Measurements from ENCODE around the gene MAPKAPK5. TPM values are rescaled to one million over a fixed set of nuclear protein-coding genes. Genes with fewer than 3 reads are reported as not detected.

Gene MAPKAPK5
- total RNA-seq, 8 experiments from 2014 or later, result 32.0 to 55.9 (median 41.1) TPM

DNA sequence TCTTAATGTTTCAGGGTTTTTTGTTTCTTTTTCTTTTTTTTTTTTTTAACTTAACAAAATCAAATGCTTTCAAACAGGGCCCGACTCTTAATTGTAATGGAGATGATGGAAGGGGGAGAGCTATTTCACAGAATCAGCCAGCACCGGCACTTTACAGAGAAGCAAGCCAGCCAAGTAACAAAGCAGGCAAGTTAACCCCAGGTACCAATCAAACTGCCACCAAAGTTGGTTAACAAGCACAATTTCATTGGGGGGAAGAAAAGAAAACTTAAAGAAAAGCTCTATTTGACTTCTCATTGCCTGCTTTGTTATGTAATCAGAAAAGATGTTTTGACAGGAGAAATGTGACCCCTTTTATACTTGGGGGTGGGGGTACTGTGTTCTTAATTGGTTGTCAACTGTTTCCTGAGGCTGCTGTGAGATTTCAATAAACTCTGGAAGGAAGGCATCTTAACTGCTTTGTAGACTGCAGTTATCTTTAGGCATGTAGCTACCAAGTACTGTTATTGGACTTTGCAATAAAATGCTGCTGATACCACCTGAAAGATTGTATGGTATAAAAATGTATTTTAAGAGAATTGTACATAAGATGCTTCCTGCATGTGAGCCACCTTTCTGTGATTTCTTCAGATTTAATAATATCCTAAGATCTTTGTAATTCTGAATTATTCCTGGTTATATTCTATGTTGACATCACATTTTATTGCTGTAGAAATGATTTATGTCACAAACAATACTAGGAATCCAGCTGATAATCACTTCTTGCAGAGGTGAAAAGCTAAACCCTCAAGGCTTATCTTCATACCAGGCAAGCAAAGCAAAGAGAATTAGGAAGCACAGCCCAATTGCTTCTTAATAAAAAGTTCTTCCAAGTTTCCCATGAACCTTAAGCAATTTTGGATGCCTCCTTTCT is 26.9 kb downstream of the MAPKAPK5 start:
- in situ Hi-C loops (cut with MboI; ENCODE audit: low pct_unique_long_range_greater_than_20kb in 2 of 9, low sequenced_read_pairs in 9 of 9, unreplicated experiment in 9 of 9), result no loop called here
- Histone ChIP-seq H3K4me3 (no peak overlapping the region), H3K27ac (no peak overlapping the region), H3K4me1 (replicated peaks in 1 of 2) (no peaks in the 10 kb centered on the region)
- WGBS, 10 experiments, result 0 to 100% (median 15%) methylated on average over 1 to 2 of the region's 2 CpGs; no CpG with 5 or more reads in 1 of the 10 experiments
- ATAC-seq (replicated peaks in 6 of 8), result no peak

DNA sequence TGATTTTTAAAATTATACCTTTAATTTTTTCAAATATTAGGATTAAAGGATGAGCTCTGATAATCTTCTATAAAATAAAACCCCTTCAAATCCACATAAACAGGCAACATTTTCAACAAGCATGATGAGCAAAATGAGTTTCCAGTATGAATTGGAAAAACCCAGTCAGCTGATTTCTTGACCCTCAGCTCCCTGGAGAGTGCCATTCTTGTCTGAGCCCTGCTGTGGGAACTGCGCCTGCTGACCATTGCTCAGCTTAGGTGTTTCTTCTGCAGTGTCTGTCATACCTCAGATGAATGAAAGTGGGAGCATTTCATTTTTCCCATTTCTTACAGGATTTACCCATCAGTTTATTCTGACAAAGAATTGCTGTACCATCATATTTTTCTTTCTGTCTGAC is 27.6 kb downstream of the MAPKAPK5 start:
- in situ Hi-C loops (cut with MboI; ENCODE audit: low pct_unique_long_range_greater_than_20kb in 2 of 9, low sequenced_read_pairs in 9 of 9, unreplicated experiment in 9 of 9), result no loop called here
- Histone ChIP-seq H3K4me1 (replicated peaks in 1 of 2) (no peaks in the 10 kb centered on the region), H3K4me3 (no peak overlapping the region), H3K27ac (no peak overlapping the region)
- no peak for ATAC-seq (replicated peaks in 6 of 8)
- 89 to 100% (median 100%) methylated on average over 1 of the region's 1 CpG; no CpG with 5 or more reads in 5 of the 10 experiments for WGBS, 10 experiments

DNA sequence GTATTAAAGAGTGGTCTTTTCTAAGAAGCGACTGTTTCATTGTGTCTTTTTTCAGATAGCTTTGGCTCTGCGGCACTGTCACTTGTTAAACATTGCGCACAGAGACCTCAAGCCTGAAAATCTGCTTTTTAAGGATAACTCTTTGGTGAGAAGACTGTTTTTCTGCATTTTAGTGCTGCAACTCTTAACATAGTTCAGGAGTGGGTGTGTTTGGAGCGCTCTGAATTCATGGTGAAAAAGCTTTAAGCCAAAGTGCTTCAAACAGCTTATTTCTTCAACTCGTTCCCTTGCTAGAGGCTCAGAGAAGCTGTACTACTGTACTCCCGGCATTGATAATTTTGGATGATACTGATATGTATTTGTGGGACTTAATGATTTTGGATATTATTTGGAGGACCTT is 28.2 kb downstream of the MAPKAPK5 start:
- ATAC-seq (replicated peaks in 6 of 8), result no peak
- Histone ChIP-seq H3K27ac (no peak overlapping the region), H3K4me3 (no peak overlapping the region), H3K4me1 (replicated peaks in 1 of 2) (no peaks in the 10 kb centered on the region)
- in situ Hi-C loops (cut with MboI; ENCODE audit: low pct_unique_long_range_greater_than_20kb in 2 of 9, low sequenced_read_pairs in 9 of 9, unreplicated experiment in 9 of 9), result no loop called here
- 86 to 100% (median 94%) methylated on average over 2 to 6 of the region's 6 CpGs for WGBS, 10 experiments

DNA sequence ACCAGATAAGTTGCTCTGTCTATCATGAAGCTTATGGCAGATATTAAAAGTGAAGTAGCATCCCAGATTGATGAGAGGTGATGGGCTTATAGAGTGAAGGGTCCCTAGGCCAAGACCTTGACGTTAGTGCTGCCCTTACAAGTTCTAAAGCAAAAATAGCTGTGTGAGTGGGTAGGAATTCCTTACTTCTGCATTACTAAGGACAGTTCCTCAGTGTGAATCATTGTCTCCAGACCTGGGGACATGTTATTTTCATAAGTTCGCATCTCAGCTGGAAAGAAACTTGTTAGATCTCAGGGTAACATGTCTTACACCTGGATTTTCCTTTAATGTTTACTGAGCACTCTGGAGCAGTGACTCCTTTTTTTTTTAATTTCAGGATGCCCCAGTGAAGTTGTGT is 28.7 kb downstream of the MAPKAPK5 start:
- in situ Hi-C loops (cut with MboI; ENCODE audit: low pct_unique_long_range_greater_than_20kb in 2 of 9, low sequenced_read_pairs in 9 of 9, unreplicated experiment in 9 of 9), result no loop called here

DNA sequence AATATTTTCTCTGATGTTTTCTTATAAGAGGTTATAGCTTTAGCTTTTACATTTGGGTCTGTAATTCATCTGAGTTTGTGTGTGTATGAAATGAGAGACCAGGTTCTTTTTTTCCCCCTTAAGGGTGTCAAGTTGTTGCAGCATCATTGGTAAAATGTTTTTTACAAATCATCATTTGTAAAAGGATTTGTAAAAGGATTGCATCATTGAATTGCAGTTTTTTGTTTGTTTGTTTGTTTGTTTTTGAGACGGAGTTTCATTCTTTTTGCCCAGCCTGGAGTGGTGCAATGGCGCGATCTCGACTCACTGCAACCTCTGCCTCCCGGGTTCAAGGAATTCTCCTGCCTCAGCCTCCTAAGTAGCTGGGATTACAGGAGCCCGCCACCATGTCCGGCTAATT is 31.1 kb downstream of the MAPKAPK5 start:
- 95 to 100% (median 100%) methylated on average over 1 to 5 of the region's 7 CpGs; no CpG with 5 or more reads in 2 of the 10 experiments for WGBS, 10 experiments
- in situ Hi-C loops (cut with MboI; ENCODE audit: low pct_unique_long_range_greater_than_20kb in 2 of 9, low sequenced_read_pairs in 9 of 9, unreplicated experiment in 9 of 9), result no loop called here
- Histone ChIP-seq H3K4me3 (no peak overlapping the region), H3K4me1 (replicated peaks in 1 of 2) (no peaks in the 10 kb centered on the region), H3K27ac (no peak overlapping the region)
- no peak for ATAC-seq (replicated peaks in 6 of 8)

More for the DNA sequence above, 28.7 kb downstream of the MAPKAPK5 start:
- Histone ChIP-seq H3K27ac (no peak overlapping the region), H3K4me1 (replicated peaks in 1 of 2) (no peaks in the 10 kb centered on the region), H3K4me3 (no peak overlapping the region)
- no peak for ATAC-seq (replicated peaks in 6 of 8)
- 50 to 100% (median 100%) methylated on average over 1 of the region's 2 CpGs; no CpG with 5 or more reads in 2 of the 10 experiments for WGBS, 10 experiments

DNA sequence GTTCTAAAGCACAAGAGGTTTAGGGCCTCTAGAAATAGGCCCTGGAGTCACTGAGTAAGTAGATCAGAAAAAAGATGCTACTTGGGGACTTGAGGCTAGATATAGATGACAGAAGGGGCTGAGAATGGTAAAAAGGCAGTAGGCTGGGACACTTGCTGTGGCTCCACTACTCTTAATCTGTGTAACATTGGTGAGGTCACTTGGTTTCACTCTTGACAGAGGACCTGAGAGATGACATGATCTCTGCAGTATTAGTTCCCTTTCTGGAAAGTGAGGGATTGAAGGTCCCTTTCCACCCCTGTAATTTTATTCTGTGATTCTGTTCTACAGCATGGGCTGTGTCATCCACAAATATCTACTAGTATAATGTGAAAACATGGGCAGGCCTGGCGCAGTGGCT is 39.7 kb downstream of the MAPKAPK5 start:
- Histone ChIP-seq H3K4me1 (replicated peaks in 1 of 2) (no peaks in the 10 kb centered on the region), H3K4me3 (no peak overlapping the region), H3K27ac (no peak overlapping the region)
- ATAC-seq (replicated peaks in 6 of 8), result no peak
- in situ Hi-C loops (cut with MboI; ENCODE audit: low pct_unique_long_range_greater_than_20kb in 2 of 9, low sequenced_read_pairs in 9 of 9, unreplicated experiment in 9 of 9), result no loop called here
- 80 to 100% (median 100%) methylated on average over 1 of the region's 1 CpG; no CpG with 5 or more reads in 7 of the 10 experiments for WGBS, 10 experiments

DNA sequence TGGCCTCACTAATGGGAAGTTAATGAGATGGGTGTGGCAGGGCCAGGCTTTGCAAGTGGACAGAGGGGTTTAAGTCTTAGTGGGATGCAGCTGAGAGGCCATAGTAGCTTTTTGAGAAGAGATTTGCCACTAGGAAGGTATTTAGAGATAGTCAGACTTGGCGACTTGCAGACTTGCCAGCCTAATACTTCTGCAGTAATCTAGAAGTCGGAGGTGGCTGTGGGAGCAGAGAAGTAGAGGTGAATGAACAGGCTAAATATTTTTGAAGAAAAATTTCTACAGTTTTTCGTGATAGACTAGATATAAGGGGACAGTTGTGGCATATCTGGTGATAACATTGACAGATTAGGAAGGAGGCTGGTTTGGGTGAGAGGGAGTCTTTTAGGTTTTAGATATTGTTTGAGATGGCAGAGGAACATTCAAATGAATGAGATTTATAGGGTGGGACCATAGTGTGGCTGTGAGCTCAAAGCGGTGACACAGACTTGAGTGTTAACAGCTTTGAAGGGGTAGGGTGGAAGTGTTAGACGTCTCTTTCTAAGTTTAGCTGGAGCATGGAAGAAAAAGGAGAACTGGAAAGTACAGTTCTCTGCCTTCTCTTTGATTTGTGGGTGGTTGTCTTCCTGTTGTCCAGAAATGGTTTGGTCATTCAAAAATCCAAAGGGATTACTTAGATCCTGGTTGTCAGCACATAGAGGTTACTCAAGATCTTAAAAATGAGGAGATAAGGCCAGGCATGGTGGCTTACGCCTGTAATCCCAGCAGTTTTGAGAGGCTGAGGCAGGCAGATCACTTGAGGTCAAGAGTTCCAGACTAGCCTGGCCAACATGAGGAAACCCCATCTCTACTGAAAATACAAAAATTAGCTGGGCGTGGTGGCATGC is 44.9 kb downstream of the MAPKAPK5 start:
- 92 to 100% (median 100%) methylated on average over 1 to 5 of the region's 7 CpGs; no CpG with 5 or more reads in 2 of the 10 experiments for WGBS, 10 experiments
- Histone ChIP-seq H3K4me3 (no peak overlapping the region), H3K27ac (no peak overlapping the region), H3K4me1 (replicated peaks in 1 of 2) (no peaks in the 10 kb centered on the region)
- in situ Hi-C loops (cut with MboI; ENCODE audit: low pct_unique_long_range_greater_than_20kb in 2 of 9, low sequenced_read_pairs in 9 of 9, unreplicated experiment in 9 of 9), result no loop called here
- ATAC-seq (replicated peaks in 6 of 8), result no peak

- no peak overlapping the region for H3K27ac ChIP-seq
- no peak for ATAC-seq (replicated peaks in 6 of 8)
- H3K4me3 ChIP-seq, result no peak overlapping the region
- in situ Hi-C loops (cut with MboI; ENCODE audit: low pct_unique_long_range_greater_than_20kb in 2 of 9, low sequenced_read_pairs in 9 of 9, unreplicated experiment in 9 of 9), result no loop called here
- 93 to 100% (median 95%) methylated on average over 2 to 8 of the region's 11 CpGs; no CpG with 5 or more reads in 1 of the 10 experiments for WGBS, 10 experiments
- no peaks in the 10 kb centered on the region for H3K4me1 ChIP-seq (replicated peaks in 1 of 2)
These were observed 46.1 kb downstream of the MAPKAPK5 start for GRCh38 chr12:111887926-111888745.

DNA sequence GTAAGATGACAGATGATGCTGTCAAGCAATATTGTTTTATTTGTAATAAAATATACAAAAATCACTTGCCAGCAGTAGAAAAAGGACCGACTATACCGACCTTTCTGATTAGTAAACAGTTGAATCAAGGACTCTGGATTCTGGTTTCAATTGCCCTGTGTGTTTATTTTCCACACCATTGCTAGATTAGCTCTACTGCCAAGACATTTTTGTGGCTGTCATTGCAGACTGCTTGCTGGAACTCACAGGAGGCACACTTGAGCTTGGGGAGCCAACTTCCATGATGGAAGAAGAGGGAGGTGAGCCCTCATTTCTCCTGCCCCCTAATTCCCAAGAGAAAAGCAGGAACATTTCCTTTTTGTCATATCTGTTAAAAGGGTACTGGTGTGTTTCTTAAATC is 51.3 kb downstream of the MAPKAPK5 start:
- ATAC-seq (replicated peaks in 6 of 8), result no peak
- in situ Hi-C loops (cut with MboI; ENCODE audit: low pct_unique_long_range_greater_than_20kb in 2 of 9, low sequenced_read_pairs in 9 of 9, unreplicated experiment in 9 of 9), result no loop called here
- Histone ChIP-seq H3K4me1 (replicated peaks in 1 of 2) (no peaks in the 10 kb centered on the region), H3K4me3 (no peak overlapping the region), H3K27ac (no peak overlapping the region)
- 88 to 100% (median 97%) methylated on average over 1 to 2 of the region's 2 CpGs; no CpG with 5 or more reads in 2 of the 10 experiments for WGBS, 10 experiments

DNA sequence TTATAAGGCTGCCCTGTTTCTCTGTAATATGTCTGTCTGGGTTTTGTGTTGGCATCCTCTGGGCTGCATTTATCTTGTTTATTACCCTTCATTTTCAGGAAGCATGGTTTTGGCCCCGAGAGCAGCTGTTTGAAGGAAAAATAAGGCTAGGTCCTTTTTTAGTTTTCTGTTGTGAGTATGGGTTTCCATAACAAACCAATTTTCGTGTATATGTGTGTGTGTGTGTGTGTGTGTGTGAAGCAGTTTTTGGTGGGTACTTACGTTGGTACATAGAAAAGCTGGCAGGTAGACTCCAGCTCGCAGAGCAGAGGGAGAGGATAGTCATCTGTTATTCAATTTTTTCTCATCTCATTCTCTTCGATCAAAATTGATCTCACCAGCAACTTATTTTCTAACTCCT is 52.5 kb downstream of the MAPKAPK5 start:
- no peak for ATAC-seq (replicated peaks in 6 of 8)
- H3K4me3 ChIP-seq, result no peak overlapping the region
- H3K27ac ChIP-seq, result no peak overlapping the region
- WGBS, 10 experiments, result 50 to 100% (median 95%) methylated on average over 1 to 5 of the region's 5 CpGs; no CpG with 5 or more reads in 3 of the 10 experiments
- H3K4me1 ChIP-seq (replicated peaks in 1 of 2), result no peaks in the 10 kb centered on the region
- in situ Hi-C loops (cut with MboI; ENCODE audit: low pct_unique_long_range_greater_than_20kb in 2 of 9, low sequenced_read_pairs in 9 of 9, unreplicated experiment in 9 of 9), result no loop called here

GRCh38 chr12:111901182-111901581 is 59.2 kb downstream of the MAPKAPK5 start:
- no peak for ATAC-seq (replicated peaks in 6 of 8)
- in situ Hi-C loops (cut with MboI; ENCODE audit: low pct_unique_long_range_greater_than_20kb in 2 of 9, low sequenced_read_pairs in 9 of 9, unreplicated experiment in 9 of 9), result no loop called here

DNA sequence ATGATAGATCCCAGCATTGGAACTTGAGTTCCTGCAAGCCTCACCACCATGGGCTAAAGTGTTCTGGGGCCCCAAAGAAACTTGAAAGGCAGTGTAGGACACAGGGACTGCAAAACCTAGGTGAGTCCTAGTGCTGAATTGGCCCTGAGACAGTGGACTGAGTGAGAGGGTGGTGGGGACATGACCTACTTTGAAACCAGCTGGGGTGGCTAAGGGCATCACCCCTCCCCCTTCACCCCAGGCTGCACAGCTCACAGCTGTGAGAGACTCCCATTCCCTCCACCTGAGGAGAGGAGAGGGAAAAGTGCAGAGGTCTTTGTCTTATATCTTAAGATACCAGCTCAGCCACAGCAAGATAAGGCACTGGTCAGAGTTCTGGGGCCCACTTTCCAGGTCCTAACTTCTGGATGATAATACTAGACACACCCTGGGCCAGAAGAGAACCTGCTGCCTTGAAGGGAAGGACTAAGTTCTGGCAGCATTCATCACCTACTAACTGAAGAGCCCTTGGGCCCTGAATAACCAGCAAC is 62.5 kb downstream of the MAPKAPK5 start:
- H3K4me3 ChIP-seq, result no peak overlapping the region
- no peak for ATAC-seq (replicated peaks in 6 of 8)
- no peaks in the 10 kb centered on the region for H3K4me1 ChIP-seq (replicated peaks in 1 of 2)
- no peak overlapping the region for H3K27ac ChIP-seq
- in situ Hi-C loops (cut with MboI; ENCODE audit: low pct_unique_long_range_greater_than_20kb in 2 of 9, low sequenced_read_pairs in 9 of 9, unreplicated experiment in 9 of 9), result no loop called here

More at GRCh38 chr12:111901182-111901581, 59.2 kb downstream of the MAPKAPK5 start:
- WGBS, 10 experiments, result 57 to 100% (median 87%) methylated on average over 1 to 4 of the region's 4 CpGs; no CpG with 5 or more reads in 3 of the 10 experiments
- Histone ChIP-seq H3K4me3 (no peak overlapping the region), H3K4me1 (replicated peaks in 1 of 2) (no peaks in the 10 kb centered on the region), H3K27ac (no peak overlapping the region)

Measured in motor neuron (in vitro differentiated cells).